HepG2 (cell line): ENCODE results near the gene RGS19. TPM values are rescaled to one million over a fixed set of nuclear protein-coding genes. Genes with fewer than 3 reads are reported as not detected.

ENCODE experiments used
- CBX5 ChIP-seq: sonication (generic); formaldehyde crosslinking; IDR thresholded peaks from 2 replicates; pipeline ENCODE4 v1.4.0; 2020; ENCODE audit warnings: missing genetic modification reagents, borderline replicate concordance
- CREB1 ChIP-seq, 2 experiments: fragments of 450-650 bp in 1 of 2; IDR thresholded peaks; 2 replicates each; pipeline ENCODE4 v1.6.1; 2016 to 2017; ENCODE audit warnings: control low read depth in 1 of 2, mild to moderate bottlenecking in 1 of 2, missing compliant biosample characterization in 1 of 2, missing genetic modification characterization in 1 of 2
- DPF2 ChIP-seq: sonication (generic); formaldehyde crosslinking; IDR thresholded peaks from 2 replicates; pipeline ENCODE4 v1.4.0; 2020; ENCODE audit warnings: mild to moderate bottlenecking, low read depth, missing genetic modification reagents, borderline replicate concordance
- GPBP1L1 ChIP-seq: sonication (generic); formaldehyde crosslinking; IDR thresholded peaks from 2 replicates; pipeline ENCODE4 v1.5.0; 2020; ENCODE audit warnings: mild to moderate bottlenecking, missing genetic modification reagents
- HNF4G ChIP-seq, 2 experiments: sonication (generic) in 1 of 2; formaldehyde crosslinking in 1 of 2; IDR thresholded peaks; 2 replicates each; pipeline versions ENCODE4 v1.4.0 to v1.6.1; 2011 to 2020; ENCODE audit warnings: borderline replicate concordance in 2 of 2, low read depth in 2 of 2, mild to moderate bottlenecking in 2 of 2, low read length in 1 of 2, missing genetic modification reagents in 1 of 2, moderate library complexity in 1 of 2
- JDP2 ChIP-seq: sonication (generic); formaldehyde crosslinking; IDR thresholded peaks from 2 replicates; pipeline ENCODE4 v1.8.1; 2022; ENCODE audit warnings: missing genetic modification reagents, borderline replicate concordance
- KAT7 ChIP-seq: IDR thresholded peaks from 2 replicates; pipeline ENCODE4 v1.6.1; 2018; ENCODE audit warnings: borderline replicate concordance, missing compliant biosample characterization
- SCMH1 ChIP-seq: sonication (generic); formaldehyde crosslinking; IDR thresholded peaks from 2 replicates; pipeline ENCODE4 v1.9.0; 2021; ENCODE audit warnings: missing genetic modification reagents, mild to moderate bottlenecking, borderline replicate concordance
- SRF ChIP-seq: IDR thresholded peaks from 2 replicates; pipeline ENCODE4 v1.6.1; 2011; ENCODE audit warnings: mild to moderate bottlenecking, low read depth, low read length, moderate library complexity
- ZC3H4 ChIP-seq: sonication (generic); formaldehyde crosslinking; IDR thresholded peaks from 2 replicates; pipeline ENCODE4 v1.4.0; 2020; ENCODE audit warnings: missing genetic modification reagents, borderline replicate concordance
- ZNF121 ChIP-seq: sonication (generic); formaldehyde crosslinking; IDR thresholded peaks from 2 replicates; pipeline ENCODE4 v1.5.0; 2020; ENCODE audit warnings: mild to moderate bottlenecking, missing genetic modification reagents
- ZNF251 ChIP-seq: sonication (generic); formaldehyde crosslinking; IDR thresholded peaks from 2 replicates; pipeline ENCODE4 v1.9.0; 2021; ENCODE audit warnings: mild to moderate bottlenecking, missing genetic modification reagents
- ZNF441 ChIP-seq: sonication (generic); formaldehyde crosslinking; IDR thresholded peaks from 2 replicates; pipeline ENCODE4 v1.7.0; 2021; ENCODE audit warnings: missing genetic modification reagents, borderline replicate concordance
- ZNF562 ChIP-seq: sonication (generic); formaldehyde crosslinking; IDR thresholded peaks from 2 replicates; pipeline ENCODE4 v1.8.0; 2022; ENCODE audit warnings: missing genetic modification reagents, borderline replicate concordance
- ZNF572 ChIP-seq: sonication (generic); formaldehyde crosslinking; IDR thresholded peaks from 2 replicates; pipeline ENCODE4 v1.5.1; 2020; ENCODE audit warnings: mild to moderate bottlenecking, missing genetic modification reagents
- ZNF7 ChIP-seq: IDR thresholded peaks from 2 replicates; pipeline ENCODE4 v1.6.1; 2016; ENCODE audit warnings: missing biosample characterization, missing genetic modification reagents
- ZNF839 ChIP-seq: sonication (generic); formaldehyde crosslinking; IDR thresholded peaks from 2 replicates; pipeline ENCODE4 v1.4.0; 2020; ENCODE audit warnings: missing genetic modification reagents, mild to moderate bottlenecking, borderline replicate concordance
- ZSCAN20 ChIP-seq: sonication (generic); formaldehyde crosslinking; IDR thresholded peaks from 2 replicates; pipeline ENCODE4 v1.4.0; 2020; ENCODE audit warnings: missing genetic modification reagents, mild to moderate bottlenecking, borderline replicate concordance
- ZSCAN5A ChIP-seq: sonication (generic); formaldehyde crosslinking; IDR thresholded peaks from 2 replicates; pipeline ENCODE4 v1.8.0; 2022; ENCODE audit warnings: mild to moderate bottlenecking, missing genetic modification reagents, borderline replicate concordance
- polyA plus RNA-seq, 8 experiments: library from polyadenylated mRNA; depleted of rRNA in 3 of 8; stranded (reverse) in 7 of 8; unstranded in 1 of 8; fragments of >200 nt; fragmentation: Illumina TruSeq in 4 of 8; extraction: Trizol in 4 of 8; gene quantifications; 2 replicates each; pipeline versions ENCODE4 v1.2.1 to v1.2.3, GENCODE V29; 2011 to 2016; ENCODE audit warnings: low read depth in 4 of 8, missing spikeins in 1 of 8, mixed read lengths in 1 of 8; ENCODE audit not compliant: insufficient read depth in 1 of 8
- total RNA-seq, 5 experiments: library from RNA; depleted of rRNA; stranded (reverse); fragments of >200 nt; fragmentation: Illumina TruSeq; extraction: Trizol; gene quantifications; 2 replicates each; pipeline ENCODE4 v1.2.3, GENCODE V29; 2016; ENCODE audit warnings: low read depth in 1 of 5
- TF ChIP-seq, protein P1 (sequence below): sonication (generic); formaldehyde crosslinking; IDR thresholded peaks from 2 replicates; pipeline ENCODE4 v1.4.0; 2020; ENCODE audit warnings: mild to moderate bottlenecking, low read depth, missing genetic modification reagents
- TF ChIP-seq, protein P2 (sequence below): IDR thresholded peaks from 2 replicates; pipeline ENCODE4 v1.4.0; 2020; ENCODE audit warnings: mild to moderate bottlenecking, missing genetic modification reagents

The RGS19 gene
- total and polyA plus RNA-seq, 2 of the 13 experiments (the other 11 are each of a cell fraction or from before 2014, with no cell fraction given) = 10.7 to 11.9 TPM

- TF ChIP-seq CBX5 (CRISPR knock-in tag) = peak; percentile 90; the same call in 1 of the 2 replicates
- no peak for TF ChIP-seq SRF
- peak; percentile 91 for TF ChIP-seq ZC3H4
- TF ChIP-seq ZNF572 = peak; percentile 52; the same call in 1 of the 2 replicates
- TF ChIP-seq ZSCAN20 (CRISPR knock-in tag) = peak; percentile 84; the same call in 1 of the 2 replicates
- no peak for TF ChIP-seq ZNF562
- TF ChIP-seq ZNF251 (CRISPR knock-in tag) = no peak
- TF ChIP-seq, protein P1, sequence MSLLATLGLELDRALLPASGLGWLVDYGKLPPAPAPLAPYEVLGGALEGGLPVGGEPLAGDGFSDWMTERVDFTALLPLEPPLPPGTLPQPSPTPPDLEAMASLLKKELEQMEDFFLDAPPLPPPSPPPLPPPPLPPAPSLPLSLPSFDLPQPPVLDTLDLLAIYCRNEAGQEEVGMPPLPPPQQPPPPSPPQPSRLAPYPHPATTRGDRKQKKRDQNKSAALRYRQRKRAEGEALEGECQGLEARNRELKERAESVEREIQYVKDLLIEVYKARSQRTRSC (CRISPR knock-in tag) = no peak
- TF ChIP-seq, protein P2, sequence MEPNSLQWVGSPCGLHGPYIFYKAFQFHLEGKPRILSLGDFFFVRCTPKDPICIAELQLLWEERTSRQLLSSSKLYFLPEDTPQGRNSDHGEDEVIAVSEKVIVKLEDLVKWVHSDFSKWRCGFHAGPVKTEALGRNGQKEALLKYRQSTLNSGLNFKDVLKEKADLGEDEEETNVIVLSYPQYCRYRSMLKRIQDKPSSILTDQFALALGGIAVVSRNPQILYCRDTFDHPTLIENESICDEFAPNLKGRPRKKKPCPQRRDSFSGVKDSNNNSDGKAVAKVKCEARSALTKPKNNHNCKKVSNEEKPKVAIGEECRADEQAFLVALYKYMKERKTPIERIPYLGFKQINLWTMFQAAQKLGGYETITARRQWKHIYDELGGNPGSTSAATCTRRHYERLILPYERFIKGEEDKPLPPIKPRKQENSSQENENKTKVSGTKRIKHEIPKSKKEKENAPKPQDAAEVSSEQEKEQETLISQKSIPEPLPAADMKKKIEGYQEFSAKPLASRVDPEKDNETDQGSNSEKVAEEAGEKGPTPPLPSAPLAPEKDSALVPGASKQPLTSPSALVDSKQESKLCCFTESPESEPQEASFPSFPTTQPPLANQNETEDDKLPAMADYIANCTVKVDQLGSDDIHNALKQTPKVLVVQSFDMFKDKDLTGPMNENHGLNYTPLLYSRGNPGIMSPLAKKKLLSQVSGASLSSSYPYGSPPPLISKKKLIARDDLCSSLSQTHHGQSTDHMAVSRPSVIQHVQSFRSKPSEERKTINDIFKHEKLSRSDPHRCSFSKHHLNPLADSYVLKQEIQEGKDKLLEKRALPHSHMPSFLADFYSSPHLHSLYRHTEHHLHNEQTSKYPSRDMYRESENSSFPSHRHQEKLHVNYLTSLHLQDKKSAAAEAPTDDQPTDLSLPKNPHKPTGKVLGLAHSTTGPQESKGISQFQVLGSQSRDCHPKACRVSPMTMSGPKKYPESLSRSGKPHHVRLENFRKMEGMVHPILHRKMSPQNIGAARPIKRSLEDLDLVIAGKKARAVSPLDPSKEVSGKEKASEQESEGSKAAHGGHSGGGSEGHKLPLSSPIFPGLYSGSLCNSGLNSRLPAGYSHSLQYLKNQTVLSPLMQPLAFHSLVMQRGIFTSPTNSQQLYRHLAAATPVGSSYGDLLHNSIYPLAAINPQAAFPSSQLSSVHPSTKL (CRISPR knock-in tag) = peak; percentile 73
- TF ChIP-seq ZNF7 = peak; percentile 29; the same call in 1 of the 2 replicates
- no peak for TF ChIP-seq ZNF839 (CRISPR knock-in tag)
- TF ChIP-seq HNF4G (IDR thresholded peaks at IDR 0.05; ENCODE audit: borderline replicate concordance, low read depth, low read length) = peak; percentile 51
- TF ChIP-seq HNF4G (CRISPR knock-in tag; IDR thresholded peaks at IDR 0.05; ENCODE audit: borderline replicate concordance, low read depth) = no peak; the same call in 1 of the 2 replicates
- TF ChIP-seq ZSCAN5A (CRISPR knock-in tag) = no peak
- TF ChIP-seq KAT7 = peak; percentile 87; the same call in 1 of the 2 replicates
- TF ChIP-seq SCMH1 = no peak
- no peak for TF ChIP-seq DPF2
- peak; percentile 78 for TF ChIP-seq ZNF441 (CRISPR knock-in tag)
- TF ChIP-seq GPBP1L1 (CRISPR knock-in tag) = no peak
- no peak for TF ChIP-seq JDP2 (CRISPR knock-in tag)
- peak; percentile 7; the same call in 1 of the 2 replicates for TF ChIP-seq ZNF121
- no peak for TF ChIP-seq CREB1 (IDR thresholded peaks at IDR 0.05)
- no peak for TF ChIP-seq CREB1 (CRISPR knock-in tag; IDR thresholded peaks at IDR 0.05)
Observed at GRCh38 chr20:64053841-64054661, 25.3 kb downstream of the RGS19 start (continued).
